A549 (cell line): ENCODE results near the gene SLC35B2. TPM values are rescaled to one million over a fixed set of nuclear protein-coding genes. Genes with fewer than 3 reads are reported as not detected.

Source experiments
- ATAC-seq, 2 experiments: fragments of 200-7000 bp in 1 of 2; fragments of >200 bp in 1 of 2; cut with Nextera tagmentation in 1 of 2; cut with Tn5 transposase in 1 of 2; 3 replicates each; pipeline versions ENCODE4 v1.8.0 to v1.9.1; 2018 to 2020; ENCODE audit warnings: mild to moderate bottlenecking in 1 of 2, moderate library complexity in 1 of 2
- CTCF ChIA-PET: fragments of 300-600 bp; sonication (Branson Sonifier 250); formaldehyde crosslinking; extraction: SDS; loops from one replicate; lab custom pipeline; 2021; ENCODE audit warnings: antibody characterized with exemption, inconsistent platforms; lab: Yijun Ruan, JAX
- POLR2A ChIA-PET: fragments of 350-600 bp; formaldehyde crosslinking; extraction: SDS; loops from one replicate; lab custom pipeline; 2021; ENCODE audit warnings: antibody characterized with exemption, inconsistent platforms; lab: Yijun Ruan, JAX
- DNase-seq, 2 experiments: peaks; one replicate each; pipeline versions ENCODE4 v3.0.0 to v3.0.0-alpha.2; 2011 to 2016; ENCODE audit warnings: low read depth in 1 of 2, low spot score in 1 of 2
- FAIRE-seq: peaks from 2 replicates; lab custom pipeline; 2011; peaks lifted over from hg19 to GRCh38; lab: Jason Lieb, UNC
- H3K27ac ChIP-seq, 2 experiments: fragments of >200 bp; sonication (Bioruptor Twin); formaldehyde crosslinking; 3 replicates each; pipeline ENCODE4 v1.5.1; 2016 to 2017
- H3K4me1 ChIP-seq: fragments of >200 bp; sonication (Bioruptor Twin); formaldehyde crosslinking; 3 replicates; pipeline ENCODE4 v1.6.1; 2016
- H3K4me2 ChIP-seq: fragments of >200 bp; sonication (Bioruptor Twin); formaldehyde crosslinking; 3 replicates; pipeline ENCODE4 v1.6.1; 2016
- H3K4me3 ChIP-seq: fragments of >200 bp; sonication (Bioruptor Twin); formaldehyde crosslinking; 3 replicates; pipeline ENCODE4 v1.5.1; 2016
- H3K9me3 ChIP-seq: fragments of >200 bp; sonication (Bioruptor Twin); formaldehyde crosslinking; 3 replicates; pipeline ENCODE4 v1.6.1; 2016
- ATOH8 ChIP-seq: fragments of 250-450 bp; sonication (Bioruptor Pico); IDR thresholded peaks from 2 replicates; pipeline ENCODE4 v1.5.0; 2020; ENCODE audit warnings: low read depth, mild to moderate bottlenecking, moderate library complexity
- BCL3 ChIP-seq: fragments of >200 bp; sonication (Bioruptor Twin); formaldehyde crosslinking; IDR thresholded peaks from 3 replicates; pipeline ENCODE4 v1.6.1; 2016
- CHD4 ChIP-seq: fragments of 200-600 bp; sonication (generic); IDR thresholded peaks from 2 replicates; pipeline ENCODE4 v1.6.1; 2016; ENCODE audit warnings: antibody characterized with exemption, mild to moderate bottlenecking, borderline replicate concordance
- EHMT2 ChIP-seq: fragments of 200-600 bp; sonication (generic); IDR thresholded peaks from 2 replicates; pipeline ENCODE4 v1.6.1; 2016; ENCODE audit warnings: antibody characterized with exemption, low read depth, mild to moderate bottlenecking, moderate library complexity
- ELK1 ChIP-seq: fragments of 150-350 bp; IDR thresholded peaks from 2 replicates; pipeline ENCODE4 v1.6.1; 2014; ENCODE audit warnings: low read depth, mild to moderate bottlenecking, low read length
- ESRRA ChIP-seq: fragments of 150-350 bp; IDR thresholded peaks from 2 replicates; pipeline ENCODE4 v1.6.1; 2014; ENCODE audit warnings: mild to moderate bottlenecking, low read length, borderline replicate concordance
- FOXS1 ChIP-seq: fragments of 250-450 bp; sonication (Bioruptor Pico); IDR thresholded peaks from 2 replicates; pipeline ENCODE4 v1.5.0; 2020; ENCODE audit warnings: mild to moderate bottlenecking, moderate library complexity
- GATA3 ChIP-seq: IDR thresholded peaks from 2 replicates; pipeline ENCODE4 v1.6.1; 2012; ENCODE audit warnings: borderline replicate concordance
- HES2 ChIP-seq: fragments of >200 bp; sonication (Bioruptor Twin); formaldehyde crosslinking; IDR thresholded peaks from 2 replicates; pipeline ENCODE4 v1.6.1; 2016
- HOXB13 ChIP-seq: fragments of 250-450 bp; sonication (Bioruptor Pico); IDR thresholded peaks from 2 replicates; pipeline ENCODE4 v1.5.0; 2020; ENCODE audit warnings: low read depth, mild to moderate bottlenecking, moderate library complexity
- HOXB5 ChIP-seq: fragments of 250-450 bp; sonication (Bioruptor Pico); IDR thresholded peaks from 2 replicates; pipeline ENCODE4 v1.5.0; 2020; ENCODE audit warnings: mild to moderate bottlenecking, moderate library complexity
- JUN ChIP-seq, 2 experiments: fragments of >200 bp; sonication (Bioruptor Twin); formaldehyde crosslinking; IDR thresholded peaks; 2 replicates in 1 of 2; 3 replicates in 1 of 2; pipeline ENCODE4 v1.6.1; 2016 to 2017
- KDM1A ChIP-seq: fragments of 200-600 bp; sonication (generic); IDR thresholded peaks from 2 replicates; pipeline ENCODE4 v1.6.1; 2016; ENCODE audit warnings: low read depth, mild to moderate bottlenecking
- MAX ChIP-seq: IDR thresholded peaks from 2 replicates; pipeline ENCODE4 v1.6.1; 2012
- POLR2A ChIP-seq: IDR thresholded peaks from 2 replicates; pipeline ENCODE4 v1.6.1; 2012; ENCODE audit warnings: mild to moderate bottlenecking, low read length
- POLR2AphosphoS2 ChIP-seq: conservative IDR thresholded peaks from 2 replicates; pipeline ENCODE4 v1.6.1; 2012; ENCODE audit warnings: low read length, improper control_type of control experiment, inconsistent platforms
- RAD21 ChIP-seq, 2 experiments: fragments of >200 bp in 1 of 2; sonication (Bioruptor Twin) in 1 of 2; formaldehyde crosslinking in 1 of 2; IDR thresholded peaks in 1 of 2; conservative IDR thresholded peaks in 1 of 2; 2 replicates in 1 of 2; 3 replicates in 1 of 2; pipeline ENCODE4 v1.6.1; 2012 to 2018; ENCODE audit warnings: inconsistent platforms in 1 of 2
- RCOR1 ChIP-seq: fragments of 150-350 bp; IDR thresholded peaks from 2 replicates; pipeline ENCODE4 v1.6.1; 2014; ENCODE audit warnings: antibody characterized with exemption, low read length, low read depth
- RNF2 ChIP-seq: fragments of 200-600 bp; sonication (generic); IDR thresholded peaks from 2 replicates; pipeline ENCODE4 v1.6.1; 2016; ENCODE audit warnings: low read depth, mild to moderate bottlenecking, antibody characterized with exemption, moderate library complexity, borderline replicate concordance
- SMC3 ChIP-seq: fragments of >200 bp; sonication (Bioruptor Twin); formaldehyde crosslinking; IDR thresholded peaks from 3 replicates; pipeline ENCODE4 v1.6.1; 2018; ENCODE audit warnings: inconsistent platforms
- ZC3H11A ChIP-seq: fragments of 450-650 bp; IDR thresholded peaks from 2 replicates; pipeline ENCODE4 v1.6.1; 2014; ENCODE audit warnings: antibody characterized with exemption, mild to moderate bottlenecking
- WGBS: methylation state at CpG from one replicate; pipeline ENCODE4 v1.1.6; 2017; ENCODE audit errors: missing lambda C conversion rate; 5-methylcytosine and 5-hydroxymethylcytosine counted together
- polyA plus RNA-seq, 4 experiments: library from polyadenylated mRNA; depleted of rRNA in 3 of 4; stranded (reverse); fragments of >200 nt; fragmentation: RNase III in 1 of 4; extraction: RNeasy Plus Mini Kit Qiagen cat#74134 plus additional on column Dnase treatment in 1 of 4; gene quantifications; 2 replicates in 3 of 4; 3 replicates in 1 of 4; pipeline ENCODE4 v1.2.3, GENCODE V29; 2011 to 2017

The SLC35B2 gene
- polyA plus RNA-seq, 2 of the 4 experiments (the other 2 are of a cell fraction): 44.5 to 45.6 TPM

GRCh38 chr6:44298864-44299263 lies 41.5 kb upstream of the SLC35B2 start (continued):
- no peak for TF ChIP-seq SMC3

GRCh38 chr6:44298055-44298803 lies 40.9 kb upstream of the SLC35B2 start:
- DNase-seq: peak in 1 of 2 experiments; percentile 20
- peak overlapping the region; percentile 70 for H3K4me2 ChIP-seq
- ChIA-PET CTCF (interaction anchor here (1.1 to 4.3 kb wide), 4 partner anchors 15 to 40 kb away, joined by 4 to 19 read pairs (median 8); partner anchors contain the start of gene AARS2), POLR2A (no interaction called here)
- no peak overlapping the region; a peak in 1 of 6 replicates for H3K27ac ChIP-seq
- FAIRE-seq: no peak
- ATAC-seq: peak; percentile 42 to 60; a peak in 3 of 6 replicates
- no peaks in the 10 kb centered on the region for H3K9me3 ChIP-seq
- H3K4me3 ChIP-seq: peak overlapping the region; percentile 40; the same call in 2 of the 3 replicates
- H3K4me1 ChIP-seq: no peaks in the 10 kb centered on the region
- WGBS: 78% methylated on average over 18 of the region's 20 CpGs
- no peak for TF ChIP-seq ELK1
- TF ChIP-seq HES2: no peak
- no peak for TF ChIP-seq EHMT2
- no peak for TF ChIP-seq ZC3H11A
- no peak for TF ChIP-seq ESRRA

- whole genome bisulfite sequencing: 9% methylated on average over 8 of the region's 86 CpGs
- ChIA-PET POLR2A (interaction anchor here (1.6 kb wide), 1 partner anchor 8 kb away, joined by 6 read pairs; no protein-coding TSS in a partner anchor), CTCF (interaction anchor here (1.6 to 4.3 kb wide), 5 partner anchors 8 to 41 kb away, joined by 4 to 19 read pairs (median 11); partner anchors contain the start of gene AARS2)
- ATAC-seq: peak; percentile 65 to 71; a peak in 5 of 6 replicates
- no peaks in the 10 kb centered on the region for H3K4me1 ChIP-seq
- DNase-seq: no peak
- H3K4me2 ChIP-seq: peak overlapping the region; percentile 70
- peak overlapping the region in 1 of 2 experiments; percentile 77; a peak in 3 of 6 replicates for H3K27ac ChIP-seq
- TF ChIP-seq POLR2A: 0 out of 2 replicates have a peak, but pooled peaks have one; percentile 19
- TF ChIP-seq RCOR1: no peak
- TF ChIP-seq MAX: peak; percentile 38; the same call in 1 of the 2 replicates
- TF ChIP-seq KDM1A: no peak
- no peak; a peak in 1 of 5 replicates for TF ChIP-seq JUN (IDR thresholded peaks at IDR 0.05)
- H3K4me3 ChIP-seq: peak overlapping the region; percentile 40
- no peaks in the 10 kb centered on the region for H3K9me3 ChIP-seq
- FAIRE-seq: no peak
Measured at GRCh38 chr6:44297063-44298038, 40.0 kb upstream of the SLC35B2 start.

- no peaks in the 10 kb centered on the region for H3K4me1 ChIP-seq
- ChIA-PET CTCF (interaction anchor here (0.8 to 4.3 kb wide), 6 partner anchors 10 to 43 kb away, joined by 3 to 19 read pairs (median 6); no protein-coding TSS in a partner anchor), POLR2A (interaction anchor here (1.6 kb wide), 1 partner anchor 10 kb away, joined by 6 read pairs; no protein-coding TSS in a partner anchor)
- H3K4me2 ChIP-seq: no peak overlapping the region
- no peak overlapping the region for H3K27ac ChIP-seq
- 21% methylated on average over 5 of the region's 7 CpGs for WGBS
- no peak for ATAC-seq
- FAIRE-seq: no peak
- H3K9me3 ChIP-seq: no peaks in the 10 kb centered on the region
- no peak overlapping the region for H3K4me3 ChIP-seq
- no peak for DNase-seq
- TF ChIP-seq GATA3 (no peak), BCL3 (no peak), HOXB13 (CRISPR knock-in tag) (no peak), HOXB5 (no peak), CHD4 (no peak), FOXS1 (CRISPR knock-in tag) (no peak), POLR2AphosphoS2 (no peak), RAD21 (conservative IDR thresholded peaks at IDR 0.05 in 1 of 2, IDR thresholded peaks at IDR 0.05 in 1 of 2) (no peak), ATOH8 (CRISPR knock-in tag) (no peak), RNF2 (no peak)
Measured at GRCh38 chr6:44294832-44295791, 37.8 kb upstream of the SLC35B2 start.
